Transverse colon (tissue), 4 donors: ENCODE data around the gene STXBP4. TPM values are rescaled to one million over a fixed set of nuclear protein-coding genes. Genes with fewer than 3 reads are reported as not detected.

Source experiments
- DNase-seq: peaks from one replicate; pipeline ENCODE4 v3.0.0-alpha.2; 2019
- H3K27ac ChIP-seq, 4 donors: fragments of 200-600 bp; sonication (generic); 2 replicates each; pipeline ENCODE4 v1.5.1; 2016 to 2018; ENCODE audit warnings: inconsistent platforms in 4 of 4
- H3K27me3 ChIP-seq: fragments of 200-600 bp; sonication (generic); 2 replicates; pipeline ENCODE4 v1.5.1; 2017; ENCODE audit warnings: inconsistent platforms
- H3K36me3 ChIP-seq, 4 donors: fragments of 200-600 bp; sonication (generic); 2 replicates each; pipeline ENCODE4 v1.5.1; 2017 to 2019; ENCODE audit warnings: inconsistent platforms in 4 of 4
- H3K4me1 ChIP-seq, 4 donors: fragments of 200-600 bp; sonication (generic); 2 replicates each; pipeline ENCODE4 v1.5.1; 2017 to 2020; ENCODE audit warnings: inconsistent platforms in 4 of 4
- H3K4me3 ChIP-seq, 4 donors: fragments of 200-600 bp; sonication (generic); 1 replicate in 1 of 4; 2 replicates in 3 of 4; pipeline versions ENCODE4 v1.5.1 to v1.6.1; 2017 to 2019; ENCODE audit warnings: inconsistent platforms in 4 of 4
- H3K9me3 ChIP-seq, 2 donors: fragments of 200-600 bp; sonication (generic); 2 replicates each; pipeline ENCODE4 v1.5.1; 2017 to 2019; ENCODE audit warnings: inconsistent platforms in 2 of 2
- EP300 ChIP-seq: sonication (generic); formaldehyde crosslinking; IDR thresholded peaks from one replicate; pipeline ENCODE4 v1.6.1; 2017; ENCODE audit warnings: antibody characterized with exemption, low read depth
- POLR2A ChIP-seq: fragments of 450-650 bp; IDR thresholded peaks from one replicate; pipeline ENCODE4 v1.6.1; 2016; ENCODE audit warnings: antibody characterized with exemption, mild to moderate bottlenecking, moderate library complexity
- POLR2AphosphoS5 ChIP-seq, 3 donors: sonication (generic); formaldehyde crosslinking; IDR thresholded peaks; one replicate each; pipeline ENCODE4 v1.6.1; 2016; ENCODE audit warnings: antibody characterized with exemption in 3 of 3
- WGBS, 2 donors: methylation state at CpG; one replicate each; pipeline ENCODE4 v1.1.5; 2018; ENCODE audit warnings: low coverage in 1 of 2; 5-methylcytosine and 5-hydroxymethylcytosine counted together
- in situ Hi-C, 4 donors: fragments of 200-750 bp; cut with MboI; loops; one replicate each; pipeline versions ENCODE4 v1.15.0 to v1.15.1; 2017; ENCODE audit warnings: low sequenced_read_pairs in 3 of 4, low pct_ligation_motif_present in 1 of 4, low pct_unique_long_range_greater_than_20kb in 1 of 4
- intact Hi-C: fragments of 100-400 bp; cut with DNase I; formaldehyde crosslinking; loops from one replicate; pipeline ENCODE4 v1.15.1; 2023; ENCODE audit warnings: low total_unique reads
- total RNA-seq, 4 donors: library from RNA; depleted of rRNA; stranded (reverse); fragments of >200 nt; gene quantifications; one replicate each; pipeline ENCODE4 v1.1.0, GENCODE V29; 2016
- TF ChIP-seq, protein P1 (sequence below), 5 experiments: fragments of 200-600 bp in 3 of 5; fragments of 450-650 bp in 2 of 5; sonication (generic) in 3 of 5; IDR thresholded peaks; 1 replicate in 2 of 5; 2 replicates in 3 of 5; pipeline ENCODE4 v1.5.1; 2016 to 2017; ENCODE audit warnings: antibody characterized with exemption in 5 of 5, inconsistent platforms in 3 of 5, mild to moderate bottlenecking in 2 of 5, moderate library complexity in 1 of 5

Gene STXBP4
- total RNA-seq, 4 donors from 2014 or later, result 1.4 to 16.2 (median 4.4) TPM

DNA sequence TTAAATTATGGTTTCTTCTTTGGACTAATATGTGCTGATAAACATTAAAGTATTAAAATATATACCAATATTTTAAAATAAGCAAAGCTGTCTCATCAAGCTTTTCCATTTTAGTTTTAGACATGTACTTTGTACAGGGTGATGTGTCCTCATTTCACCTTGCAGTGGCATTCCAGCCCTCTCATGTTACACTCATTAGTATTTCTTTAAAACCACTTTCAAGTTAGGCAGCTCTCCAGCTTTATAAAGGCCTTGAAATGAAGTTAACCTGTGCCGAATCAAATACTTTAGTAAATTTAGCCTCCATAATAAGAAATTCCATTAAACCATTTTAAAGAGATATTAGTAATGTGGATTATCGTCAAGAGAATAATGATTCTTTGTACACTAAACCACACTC is 188.6 kb downstream of the STXBP4 start:
- 60 to 91% methylated on average over 2 of the region's 2 CpGs for WGBS, 2 donors
- no peaks in the 10 kb centered on the region for H3K36me3 ChIP-seq
- H3K4me1 ChIP-seq, result no peaks in the 10 kb centered on the region
- TF ChIP-seq EP300 (no peak), POLR2A (no peak)
- in situ Hi-C loops, result loop anchor here in 1 of 4 donors (25.0 kb wide), 1 partner anchor 95 kb away; no protein-coding TSS in a partner anchor
- intact Hi-C loops, result no loop called here
- no peak overlapping the region for H3K4me3 ChIP-seq
- no peaks in the 10 kb centered on the region for H3K9me3 ChIP-seq
- H3K27me3 ChIP-seq, result no peaks in the 10 kb centered on the region
- no peak for DNase-seq
- no peak overlapping the region for H3K27ac ChIP-seq

DNA sequence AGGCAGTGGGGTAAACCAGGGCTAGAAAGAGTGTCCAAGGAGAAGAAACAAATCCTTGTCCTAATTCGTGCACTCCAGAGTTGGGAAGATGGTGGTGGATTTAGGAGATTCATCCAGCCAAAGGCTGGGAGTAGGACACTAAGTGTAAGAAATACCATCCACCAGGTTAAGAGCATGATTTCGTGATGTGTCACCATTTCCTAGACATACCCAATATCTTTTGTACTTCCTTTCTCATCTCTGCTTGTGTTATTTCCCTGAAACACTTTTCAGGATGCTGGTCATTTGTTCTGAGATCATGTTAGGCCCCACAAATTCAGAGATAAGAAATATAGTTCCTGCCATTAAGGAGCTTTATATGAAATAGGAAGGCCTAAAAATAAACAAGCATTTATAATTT is 189.9 kb downstream of the STXBP4 start:
- DNase-seq, result no peak
- Histone ChIP-seq H3K27me3 (no peaks in the 10 kb centered on the region), H3K4me3 (no peak overlapping the region), H3K4me1 (no peaks in the 10 kb centered on the region), H3K27ac (no peak overlapping the region), H3K36me3 (no peaks in the 10 kb centered on the region), H3K9me3 (no peaks in the 10 kb centered on the region)
- TF ChIP-seq POLR2A (no peak), EP300 (no peak), POLR2AphosphoS5 (IDR thresholded peaks at IDR 0.05) (no peak)
- TF ChIP-seq, protein P1, sequence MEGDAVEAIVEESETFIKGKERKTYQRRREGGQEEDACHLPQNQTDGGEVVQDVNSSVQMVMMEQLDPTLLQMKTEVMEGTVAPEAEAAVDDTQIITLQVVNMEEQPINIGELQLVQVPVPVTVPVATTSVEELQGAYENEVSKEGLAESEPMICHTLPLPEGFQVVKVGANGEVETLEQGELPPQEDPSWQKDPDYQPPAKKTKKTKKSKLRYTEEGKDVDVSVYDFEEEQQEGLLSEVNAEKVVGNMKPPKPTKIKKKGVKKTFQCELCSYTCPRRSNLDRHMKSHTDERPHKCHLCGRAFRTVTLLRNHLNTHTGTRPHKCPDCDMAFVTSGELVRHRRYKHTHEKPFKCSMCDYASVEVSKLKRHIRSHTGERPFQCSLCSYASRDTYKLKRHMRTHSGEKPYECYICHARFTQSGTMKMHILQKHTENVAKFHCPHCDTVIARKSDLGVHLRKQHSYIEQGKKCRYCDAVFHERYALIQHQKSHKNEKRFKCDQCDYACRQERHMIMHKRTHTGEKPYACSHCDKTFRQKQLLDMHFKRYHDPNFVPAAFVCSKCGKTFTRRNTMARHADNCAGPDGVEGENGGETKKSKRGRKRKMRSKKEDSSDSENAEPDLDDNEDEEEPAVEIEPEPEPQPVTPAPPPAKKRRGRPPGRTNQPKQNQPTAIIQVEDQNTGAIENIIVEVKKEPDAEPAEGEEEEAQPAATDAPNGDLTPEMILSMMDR (IDR thresholded peaks at IDR 0.05), result no peak
- in situ Hi-C loops (loop anchor here in 1 of 4 donors (25.0 kb wide), 1 partner anchor 96 kb away; no protein-coding TSS in a partner anchor), intact Hi-C loops (no loop called here)
- 83 to 90% methylated on average over 1 to 2 of the region's 2 CpGs for WGBS, 2 donors

DNA sequence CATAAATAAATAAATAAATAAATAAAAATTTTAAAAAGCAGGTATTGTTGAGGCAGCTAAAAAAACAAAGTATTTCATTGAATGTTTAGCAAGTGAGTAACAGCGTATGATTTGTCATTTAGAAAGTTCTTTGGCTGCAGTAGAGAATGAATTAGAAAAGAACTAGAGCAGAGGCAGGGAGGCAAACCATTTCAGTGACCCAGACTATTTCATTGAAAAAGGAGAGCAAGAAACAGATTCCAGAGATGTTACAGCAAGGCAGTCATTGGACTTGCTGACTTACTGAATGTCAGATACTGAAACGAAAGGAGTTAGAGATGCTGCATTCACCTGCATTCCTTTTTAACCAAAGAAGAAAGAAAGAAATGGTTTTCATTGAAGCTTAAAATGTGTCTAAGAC is 190.7 kb downstream of the STXBP4 start:
- intact Hi-C loops (no loop called here), in situ Hi-C loops (loop anchor here in 1 of 4 donors (25.0 kb wide), 1 partner anchor 97 kb away; no protein-coding TSS in a partner anchor)
- Histone ChIP-seq H3K27ac (no peak overlapping the region), H3K9me3 (no peaks in the 10 kb centered on the region), H3K36me3 (no peaks in the 10 kb centered on the region), H3K4me1 (no peaks in the 10 kb centered on the region), H3K4me3 (no peak overlapping the region), H3K27me3 (no peaks in the 10 kb centered on the region)
- TF ChIP-seq EP300 (no peak), POLR2A (no peak), POLR2AphosphoS5 (IDR thresholded peaks at IDR 0.05) (no peak)
- TF ChIP-seq, protein P1 (IDR thresholded peaks at IDR 0.05), result no peak
- WGBS, 2 donors, result 88 to 100% methylated on average over 2 of the region's 2 CpGs
- no peak for DNase-seq

DNA sequence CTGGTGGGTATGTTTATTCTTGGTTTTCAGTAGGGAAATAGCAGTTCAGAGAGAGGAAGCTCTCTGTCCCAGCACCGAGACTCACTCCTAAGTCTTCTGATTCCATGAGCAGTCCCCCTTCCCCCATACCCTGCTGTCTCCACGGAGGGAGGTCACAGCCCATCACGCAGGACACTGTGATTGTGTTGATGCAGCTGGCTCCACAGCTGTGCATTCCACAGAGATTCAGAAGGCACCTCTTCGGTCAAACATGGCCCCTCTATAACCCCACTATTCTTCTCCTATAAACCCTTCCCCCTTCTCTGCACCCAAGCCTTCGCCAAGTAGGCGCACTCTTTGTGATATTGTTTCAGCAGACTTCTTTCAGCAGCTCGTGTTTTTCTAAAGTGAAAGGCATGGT is 191.9 kb downstream of the STXBP4 start:
- H3K27me3 ChIP-seq, result no peaks in the 10 kb centered on the region
- no peaks in the 10 kb centered on the region for H3K4me1 ChIP-seq
- WGBS, 2 donors, result 87 to 97% methylated on average over 3 to 7 of the region's 7 CpGs
- H3K27ac ChIP-seq, result no peak overlapping the region
- TF ChIP-seq POLR2AphosphoS5 (IDR thresholded peaks at IDR 0.05) (no peak), POLR2A (no peak), EP300 (no peak)
- TF ChIP-seq, protein P1 (IDR thresholded peaks at IDR 0.05), result no peak
- H3K36me3 ChIP-seq, result no peaks in the 10 kb centered on the region
- in situ Hi-C loops (loop anchor here in 1 of 4 donors (25.0 kb wide), 1 partner anchor 98 kb away; no protein-coding TSS in a partner anchor), intact Hi-C loops (no loop called here)
- H3K4me3 ChIP-seq, result no peak overlapping the region
- H3K9me3 ChIP-seq, result no peaks in the 10 kb centered on the region
- no peak for DNase-seq
